GM18520 (cell line): ENCODE data around the gene FAM168B.
A peak's percentile ranks its signal among the peaks of the same experiment; 100 is the strongest.
"Not testable (repeated sequence)": the region's sequence is repeated elsewhere in the genome, so short reads cannot be mapped to it uniquely, and the experiment has no call there.

Source experiments
- ATAC-seq: cut with Tn5 transposase; IDR thresholded peaks from one replicate; pipeline ENCODE4 v1.9.1; 2021; ENCODE audit not compliant: unreplicated experiment

FAM168B gene

DNA sequence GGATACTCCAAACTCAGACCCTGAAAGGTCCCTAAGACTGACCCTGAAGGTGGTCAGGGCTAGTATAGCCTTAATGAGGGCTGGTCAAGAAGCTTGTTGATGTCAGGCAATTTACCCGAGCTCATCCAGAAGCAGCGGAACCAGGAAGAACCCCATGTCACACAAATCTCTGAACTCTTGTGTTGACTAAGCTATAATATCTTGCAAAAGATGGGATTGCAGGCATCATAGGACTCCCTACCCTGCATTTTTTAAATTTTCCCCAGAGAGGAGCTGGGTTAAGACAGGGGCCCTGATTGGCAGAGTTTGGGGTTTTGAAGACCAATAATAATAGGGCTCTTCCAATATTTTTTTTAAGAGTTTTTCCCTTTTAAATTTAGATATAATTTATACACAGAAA, 9.9 kb upstream of the FAM168B start:
- no peak for ATAC-seq

DNA sequence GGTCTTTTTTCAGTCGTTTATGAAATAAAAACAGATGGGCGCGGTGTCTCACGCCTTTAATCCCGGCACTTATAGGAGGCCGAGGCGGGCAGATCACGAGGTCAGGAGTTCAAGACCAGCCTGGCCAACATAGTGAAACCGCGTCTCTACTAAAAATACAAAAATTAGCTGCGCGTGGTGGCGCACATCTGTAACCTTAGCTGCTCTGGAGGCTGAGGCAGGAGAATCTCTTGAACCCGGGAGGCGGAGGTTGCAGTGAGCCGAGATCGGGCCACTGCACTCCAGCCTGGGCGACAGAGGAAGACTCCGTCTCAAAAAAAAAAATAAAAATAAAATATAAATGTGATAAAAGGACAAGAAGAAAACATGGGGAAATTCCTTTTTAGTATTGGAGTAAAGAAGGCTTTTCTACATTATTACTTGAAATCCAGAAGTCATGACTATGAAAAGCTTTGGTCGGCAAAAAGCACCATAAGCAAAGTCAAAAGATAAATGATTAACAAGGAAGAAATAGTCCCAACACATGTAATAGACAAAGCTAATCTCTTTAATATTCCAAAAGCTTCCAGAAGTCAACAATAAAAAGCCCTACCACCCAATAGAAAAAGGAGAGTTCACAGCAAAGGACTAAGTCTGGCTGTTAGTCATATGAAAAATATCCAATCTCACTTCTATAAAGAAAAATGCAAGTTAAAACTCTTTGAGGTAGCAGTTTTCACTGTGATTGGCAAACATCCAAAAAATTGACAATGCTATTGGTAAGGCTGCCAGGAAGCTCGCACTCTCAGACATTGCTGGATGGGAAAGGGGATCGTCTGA, 1.4 kb upstream of the FAM168B start:
- no peak for ATAC-seq

DNA sequence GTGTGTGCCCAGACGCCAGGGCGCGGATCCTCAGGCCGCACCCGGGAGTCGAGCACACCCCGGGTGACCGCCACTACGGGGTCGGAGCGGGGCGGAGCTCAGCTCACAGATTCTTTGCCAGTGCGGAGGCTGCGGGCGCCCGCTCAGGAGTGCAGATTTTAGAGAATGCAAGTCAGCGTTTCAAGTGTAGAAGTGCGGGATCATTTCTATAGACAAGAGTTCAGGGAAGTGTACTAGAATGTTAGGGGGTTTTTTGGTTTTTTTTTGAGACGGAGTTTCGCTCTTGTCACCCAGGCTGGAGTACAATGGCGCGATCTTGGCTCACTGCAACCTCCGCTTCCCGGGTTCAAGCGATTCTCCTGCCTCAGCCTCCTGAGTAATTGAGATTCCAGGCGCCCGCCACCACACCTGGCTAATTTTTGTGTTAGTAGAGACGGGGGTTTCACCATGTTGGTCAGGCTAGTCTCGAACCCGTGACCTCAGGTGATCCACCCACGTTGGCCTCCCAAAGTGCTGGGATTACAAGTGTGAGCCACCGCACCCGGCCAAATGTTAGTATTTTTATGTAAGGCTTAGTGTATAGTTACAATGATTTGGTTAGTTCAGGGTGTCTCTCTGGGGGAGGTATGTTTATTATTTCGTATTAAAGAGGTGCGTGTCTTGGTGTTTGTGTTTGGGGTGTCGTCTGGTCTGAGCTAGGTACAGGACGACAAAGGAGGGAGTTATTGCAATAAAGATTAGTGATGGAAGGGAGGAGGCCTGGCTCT, 619 bp upstream of the FAM168B start:
- ATAC-seq, result peak; percentile 39

DNA sequence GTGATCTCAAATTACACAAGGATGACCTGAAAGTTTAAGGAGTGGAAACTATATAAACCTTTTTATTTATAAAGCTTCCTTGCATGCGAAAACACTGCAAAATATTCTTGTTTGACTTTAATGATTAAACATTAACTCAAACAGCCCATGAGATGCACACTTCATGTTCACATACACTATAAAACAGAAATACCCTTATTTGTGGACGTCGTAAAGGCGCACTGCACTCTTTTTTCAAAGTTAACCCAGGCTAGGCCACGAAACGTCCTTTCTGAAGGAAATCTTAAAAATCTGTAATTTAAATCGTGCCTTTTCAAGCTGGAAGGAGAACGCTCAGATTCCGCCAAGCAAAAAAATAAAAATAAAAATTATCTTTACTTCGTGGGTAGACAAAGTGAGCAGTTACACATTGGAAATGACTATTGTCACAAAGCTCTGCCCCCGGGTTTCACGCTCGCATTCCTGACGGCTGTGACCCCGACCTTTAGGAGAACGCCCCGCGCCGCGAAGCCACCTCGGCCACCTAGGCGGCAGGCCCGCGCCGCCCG, 728 bp downstream of the FAM168B start:
- no peak for ATAC-seq

DNA sequence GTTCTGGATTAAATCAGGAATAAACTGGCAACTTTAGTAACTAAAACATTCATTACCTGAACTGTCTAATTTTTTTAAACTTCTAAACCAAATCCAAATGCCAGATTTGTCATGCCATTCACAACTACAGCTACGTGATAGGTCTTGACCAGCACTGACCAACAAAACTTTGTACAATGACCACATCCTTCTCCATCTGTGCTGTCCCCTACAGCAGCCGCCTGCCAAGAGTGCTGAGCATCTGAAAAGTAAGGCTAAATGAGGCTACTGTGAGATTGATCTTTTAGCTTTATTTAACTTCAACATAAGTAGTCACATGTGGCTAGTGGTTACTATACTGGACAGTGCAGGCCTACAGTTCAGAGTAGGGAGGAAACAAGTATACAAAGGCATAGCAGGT, 7.6 kb downstream of the FAM168B start:
- no peak for ATAC-seq

DNA sequence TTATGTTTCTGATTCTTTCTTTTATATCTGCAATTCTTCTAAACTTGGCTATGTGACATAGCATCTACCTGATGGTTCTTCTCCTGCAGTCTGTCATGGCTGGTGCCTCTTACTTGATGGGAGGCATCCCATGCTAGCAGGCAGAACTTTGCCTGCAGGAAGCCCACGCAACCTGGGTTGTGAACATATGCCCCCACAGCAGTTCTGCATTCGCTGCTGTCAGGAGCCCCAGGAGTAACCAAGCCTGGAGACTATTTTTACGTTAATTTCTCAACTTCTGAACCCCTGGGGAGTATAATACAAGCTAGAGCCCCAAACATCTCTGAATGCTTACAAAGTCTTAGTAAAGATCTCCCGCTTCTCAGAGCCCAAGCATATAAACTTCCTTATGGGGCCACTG, 12.1 kb downstream of the FAM168B start:
- ATAC-seq, result no peak

DNA sequence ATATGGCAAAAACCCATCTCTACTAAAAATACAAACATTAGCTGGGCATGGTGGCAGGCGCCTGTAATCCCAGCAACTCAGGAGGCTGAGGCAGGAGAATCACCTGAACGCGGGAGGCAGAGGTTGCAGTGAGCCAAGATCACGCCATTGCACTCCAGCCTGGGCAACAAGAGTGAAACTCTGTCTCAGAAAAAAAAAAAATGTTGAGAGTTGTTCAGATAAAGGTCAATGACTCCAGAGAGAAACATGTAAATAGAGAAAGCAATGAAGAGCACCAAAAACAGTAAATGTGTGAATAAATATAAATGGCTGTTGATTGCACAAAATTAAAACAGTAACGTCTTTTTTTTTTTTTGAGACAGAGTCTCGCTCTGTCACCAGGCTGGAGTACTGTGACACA, 13.3 kb downstream of the FAM168B start:
- not testable (repeated sequence) for ATAC-seq

DNA sequence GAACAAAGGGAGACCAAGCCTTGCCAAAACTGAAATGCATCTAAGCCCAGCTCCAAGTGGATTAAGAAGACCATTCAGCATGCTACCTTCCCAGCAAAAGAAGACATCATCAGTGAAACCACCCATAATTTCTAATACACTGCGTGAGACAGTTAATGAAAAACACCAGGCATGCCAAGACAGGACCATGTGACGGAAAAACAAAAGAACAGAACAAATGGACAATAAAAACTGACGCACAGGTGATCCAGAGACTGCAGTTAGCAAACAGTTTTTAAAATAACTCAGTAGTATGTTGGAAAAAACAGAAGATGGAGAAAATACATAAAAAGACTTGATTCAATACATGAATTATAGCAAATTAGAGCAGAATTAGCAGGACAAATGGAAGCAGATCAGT, 15.3 kb downstream of the FAM168B start:
- no peak for ATAC-seq

DNA sequence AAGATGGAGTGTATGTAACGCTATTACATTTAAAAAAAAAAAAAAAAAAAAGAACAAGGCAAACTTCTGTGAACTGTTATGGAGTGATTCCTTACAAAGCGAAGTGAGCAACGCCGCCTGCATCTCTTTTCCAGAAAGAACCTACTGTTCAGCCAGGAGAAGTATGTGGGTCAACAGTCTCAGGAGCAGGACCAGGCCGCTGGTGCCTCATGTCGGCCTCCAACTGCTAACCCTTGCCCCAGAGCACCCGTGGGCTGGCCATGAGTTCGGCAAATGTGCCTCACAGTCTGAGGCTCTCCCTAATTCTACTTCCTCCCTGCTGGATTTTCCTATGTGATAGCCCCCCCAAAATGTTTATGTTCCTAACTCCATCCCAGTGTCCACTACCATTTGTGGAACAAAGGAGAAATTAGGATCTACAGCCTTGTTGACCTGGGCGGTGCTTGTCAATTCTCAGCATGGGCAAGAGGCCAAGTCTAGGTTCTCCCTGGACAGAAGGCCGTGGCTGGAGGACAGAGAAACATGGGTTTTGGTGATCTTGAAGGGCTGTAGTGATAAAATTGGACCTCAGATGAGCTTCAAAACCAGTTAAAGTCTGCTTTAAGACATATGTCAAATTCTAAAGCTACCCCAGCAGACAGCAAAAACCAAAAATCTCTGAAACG, 15.9 kb downstream of the FAM168B start:
- ATAC-seq, result no peak

DNA sequence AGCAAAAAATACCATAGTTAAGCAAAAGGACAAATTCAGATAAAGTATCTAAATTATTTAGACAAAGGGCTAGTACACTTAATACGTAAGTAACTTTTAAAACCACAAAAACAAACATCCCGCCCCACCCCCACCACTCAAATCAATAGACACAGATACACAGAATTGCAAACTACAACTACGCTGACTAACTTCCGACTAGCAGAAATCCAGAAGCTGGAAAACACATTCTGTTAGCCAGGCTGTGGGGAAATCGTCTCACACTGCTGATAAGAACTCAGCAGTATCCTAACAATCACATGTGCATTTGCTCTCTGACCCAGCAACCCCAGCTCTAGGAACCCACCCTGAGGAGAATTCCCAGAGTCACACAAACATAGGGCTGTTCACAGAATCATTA, 16.6 kb downstream of the FAM168B start:
- no peak for ATAC-seq

DNA sequence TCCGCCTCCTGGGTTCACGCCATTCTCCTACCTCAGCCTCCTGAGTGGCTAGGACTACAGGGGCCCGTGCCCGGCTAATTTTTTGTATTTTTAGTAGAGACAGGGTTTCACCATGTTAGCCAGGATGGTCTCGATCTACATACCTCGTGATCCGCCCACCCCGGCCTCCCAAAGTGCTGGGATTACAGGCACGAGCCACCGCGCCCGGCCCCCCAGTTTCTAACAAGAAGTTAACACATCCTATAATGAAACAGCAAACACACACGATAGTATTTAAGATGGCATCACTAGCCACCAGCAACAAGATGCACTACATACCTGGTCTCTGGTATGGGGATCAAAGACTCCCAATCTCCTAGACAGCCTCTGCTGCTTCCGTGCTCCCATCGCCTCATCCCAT, 17.7 kb downstream of the FAM168B start:
- ATAC-seq, result not testable (repeated sequence)

DNA sequence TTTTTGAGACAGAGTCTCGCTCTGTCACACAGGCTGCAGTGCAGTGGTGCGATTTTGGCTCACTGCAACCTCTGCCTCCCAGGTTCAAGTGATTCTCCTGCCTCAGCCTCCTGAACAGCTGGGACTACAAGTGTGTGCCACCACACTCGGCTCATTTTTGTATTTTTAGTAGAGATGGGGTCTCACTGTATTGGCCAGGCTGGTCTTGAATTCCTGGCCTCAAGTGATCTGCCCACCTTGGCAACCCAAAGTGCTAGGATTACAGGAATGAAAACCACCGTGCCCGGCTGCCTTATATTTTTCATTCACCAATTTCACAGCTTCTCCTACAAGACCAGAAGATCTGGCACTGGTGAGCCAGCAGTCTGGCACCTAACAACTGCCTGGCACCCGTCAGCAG, 25.1 kb downstream of the FAM168B start:
- ATAC-seq, result not testable (repeated sequence)

DNA sequence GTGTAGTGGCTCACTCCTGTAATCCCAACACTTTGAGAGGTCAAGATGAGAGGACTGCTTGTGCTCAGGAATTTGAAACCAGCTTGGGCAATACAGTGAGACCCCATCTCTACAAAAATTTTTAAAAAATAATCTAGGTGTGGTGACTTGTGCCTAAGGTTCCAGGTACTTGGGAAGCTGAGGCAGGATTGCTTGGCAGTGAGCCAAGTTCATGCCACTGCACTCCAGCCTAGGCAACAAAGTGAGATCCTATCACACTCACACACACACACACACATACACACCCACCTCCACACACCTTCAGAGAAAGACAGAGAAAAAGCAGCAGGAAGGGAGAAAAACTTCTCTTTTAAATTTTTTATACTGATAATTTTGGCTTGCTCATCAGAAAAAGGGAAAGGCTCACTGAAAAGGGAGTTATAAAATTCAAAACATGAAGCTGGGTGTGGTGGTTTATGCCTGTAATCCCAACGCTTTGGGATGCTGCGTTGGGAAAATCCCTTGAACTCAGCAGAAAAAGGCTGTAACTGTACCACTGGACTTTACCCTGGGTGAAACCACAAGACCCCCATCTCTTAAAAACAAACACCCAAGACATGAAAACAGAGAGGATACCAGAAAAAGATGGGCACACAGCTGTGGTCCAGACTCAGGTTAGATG, 25.7 kb downstream of the FAM168B start:
- no peak for ATAC-seq

DNA sequence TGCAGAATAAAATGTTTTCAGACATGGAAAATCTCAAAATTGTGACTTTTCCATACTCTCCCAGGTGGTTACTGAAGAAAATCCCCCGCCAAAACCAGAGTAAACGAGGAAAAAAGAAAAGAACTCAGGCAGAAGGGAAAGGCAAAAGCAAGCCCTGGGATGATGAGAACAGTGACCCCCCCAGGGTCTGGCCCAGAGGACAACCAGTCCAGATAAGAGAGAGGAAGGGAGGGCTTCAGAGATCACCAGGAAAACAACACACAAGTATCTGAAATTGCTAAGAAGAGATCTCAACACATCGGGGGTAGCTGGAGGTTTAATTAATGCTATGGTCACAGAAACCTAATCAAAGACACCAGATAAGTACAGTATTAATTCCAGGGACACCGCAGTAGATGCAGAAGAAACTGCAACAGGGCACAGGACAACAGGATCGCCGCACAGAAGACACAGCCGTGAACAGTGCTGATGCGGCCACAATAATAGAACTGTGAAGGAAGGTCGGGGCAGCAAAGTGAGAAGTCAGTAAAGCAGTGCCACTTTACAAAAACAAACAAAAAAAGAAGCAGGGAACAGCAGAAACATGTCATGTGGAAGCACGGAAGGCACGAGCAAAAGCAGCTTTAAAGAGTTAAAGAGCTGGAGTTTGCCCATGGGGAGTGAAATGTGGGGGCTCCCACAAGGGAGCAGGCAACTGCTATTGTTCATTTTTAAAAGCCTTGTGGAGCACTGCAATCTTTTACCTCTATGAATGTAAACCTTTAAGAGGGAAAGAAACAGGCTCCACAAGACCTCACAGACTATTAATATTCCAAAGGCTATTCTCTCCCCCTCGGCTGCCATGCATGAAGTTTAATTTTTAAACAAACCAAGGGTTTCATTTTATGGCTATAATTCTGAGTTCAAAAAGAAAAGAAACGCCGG, 28.4 kb downstream of the FAM168B start:
- ATAC-seq, result no peak

DNA sequence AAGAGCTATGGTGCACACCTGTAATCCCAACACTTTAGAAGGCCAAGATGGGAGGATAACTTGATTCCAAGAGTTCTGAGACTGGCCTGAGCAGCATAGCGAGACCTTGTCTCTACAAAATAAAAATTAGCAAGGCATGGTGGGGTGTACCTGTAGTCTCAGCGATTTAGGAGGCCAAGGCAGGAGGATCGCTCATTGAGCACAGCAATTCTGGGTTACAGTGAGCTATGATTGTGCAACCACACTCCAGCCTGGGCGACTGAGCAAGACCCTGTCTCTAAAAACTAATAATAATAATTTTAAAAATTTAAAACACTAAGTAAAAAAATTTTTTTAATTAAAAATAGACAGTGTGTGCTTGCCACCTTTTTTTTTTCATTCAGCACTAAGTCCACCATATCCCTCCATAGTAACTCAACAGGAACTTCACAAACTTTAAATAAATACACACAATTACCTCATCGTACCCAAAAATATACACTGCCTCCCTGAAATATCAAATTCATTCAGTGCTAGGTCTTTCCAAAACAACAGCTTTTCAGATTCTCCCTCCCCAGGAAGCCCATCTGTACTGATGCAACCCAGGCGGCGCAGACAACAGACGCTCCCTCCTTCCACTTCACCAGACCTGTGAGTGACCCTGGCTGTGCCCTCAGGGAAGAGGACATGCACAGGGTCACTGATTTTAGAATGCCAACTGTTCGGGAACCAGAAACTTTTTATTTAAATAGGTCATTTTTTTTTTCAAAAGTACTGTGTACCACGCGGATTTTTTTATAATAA, 29.6 kb downstream of the FAM168B start:
- no peak for ATAC-seq

DNA sequence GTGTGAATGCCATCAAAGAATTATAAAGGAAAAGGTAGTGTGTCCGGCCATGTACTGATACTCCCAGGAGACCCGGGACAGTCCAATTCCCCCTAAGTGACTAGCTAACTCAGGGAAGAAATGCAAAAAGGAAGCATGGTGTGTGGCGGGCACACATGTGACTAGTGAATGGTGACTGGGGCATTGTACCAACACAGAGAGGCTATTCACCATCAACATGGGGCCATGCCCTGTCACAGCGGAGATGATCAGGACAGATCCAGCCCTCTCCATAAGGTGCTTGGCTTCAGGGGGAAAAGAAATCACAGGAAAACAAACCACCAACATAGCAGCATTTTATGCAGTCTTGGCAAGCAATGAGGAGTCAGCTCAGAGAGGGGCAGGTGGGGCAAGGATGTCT, 34.3 kb downstream of the FAM168B start:
- ATAC-seq, result no peak

DNA sequence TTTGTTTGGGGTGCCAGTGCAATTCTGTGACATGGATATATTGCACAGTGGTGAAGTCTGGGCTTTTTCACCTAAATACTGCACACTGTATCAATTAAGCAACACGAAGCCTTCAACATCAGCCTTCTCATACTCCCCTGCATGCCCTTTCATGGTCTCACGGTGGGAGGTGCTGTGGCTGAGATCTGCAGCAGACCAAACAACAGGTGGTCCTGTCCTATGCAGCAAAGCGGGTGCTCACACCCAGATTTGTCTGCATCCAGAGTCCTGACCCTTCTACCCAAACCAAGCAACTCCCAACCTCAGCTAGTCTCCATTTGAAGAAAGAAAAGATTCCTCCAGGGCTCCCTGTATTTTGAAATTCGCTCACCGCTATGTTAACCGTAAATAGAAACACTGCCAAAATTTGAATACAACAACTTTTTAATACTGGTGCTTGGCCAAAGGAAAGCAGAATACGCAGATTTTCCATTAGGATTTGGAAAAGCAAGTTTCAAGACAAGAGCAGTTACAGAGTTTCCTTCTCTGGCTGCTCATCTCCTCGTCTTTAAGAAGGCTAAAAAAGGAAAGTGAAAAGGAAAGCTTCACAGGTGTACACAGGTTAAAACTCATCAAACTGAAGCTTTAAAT, 34.9 kb downstream of the FAM168B start:
- ATAC-seq, result no peak

DNA sequence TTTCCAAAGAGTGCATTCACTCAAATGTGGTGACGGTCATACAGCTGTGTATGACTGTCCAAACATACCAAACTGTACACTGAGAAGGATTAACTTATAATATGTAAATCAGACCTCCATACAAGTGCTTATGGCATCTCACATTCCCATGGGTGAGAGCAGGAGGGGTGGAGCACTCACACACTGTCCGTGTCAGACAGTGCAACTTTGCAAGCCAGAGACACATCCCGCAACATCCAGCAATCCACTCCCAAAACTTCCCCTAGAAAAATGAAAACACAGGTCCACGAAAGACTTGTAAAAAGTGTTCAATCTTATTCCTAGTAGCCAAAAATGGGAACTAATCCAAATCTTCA, 36.4 kb downstream of the FAM168B start:
- ATAC-seq, result no peak
